Measurements from ENCODE around the gene IL12B. TPM values are rescaled to one million over a fixed set of nuclear protein-coding genes. Genes with fewer than 3 reads are reported as not detected.
A peak's percentile ranks its signal among the peaks of the same experiment; 100 is the strongest.

IL12B gene
- total RNA-seq, 1 experiment from 2014 or later: not detected

DNA sequence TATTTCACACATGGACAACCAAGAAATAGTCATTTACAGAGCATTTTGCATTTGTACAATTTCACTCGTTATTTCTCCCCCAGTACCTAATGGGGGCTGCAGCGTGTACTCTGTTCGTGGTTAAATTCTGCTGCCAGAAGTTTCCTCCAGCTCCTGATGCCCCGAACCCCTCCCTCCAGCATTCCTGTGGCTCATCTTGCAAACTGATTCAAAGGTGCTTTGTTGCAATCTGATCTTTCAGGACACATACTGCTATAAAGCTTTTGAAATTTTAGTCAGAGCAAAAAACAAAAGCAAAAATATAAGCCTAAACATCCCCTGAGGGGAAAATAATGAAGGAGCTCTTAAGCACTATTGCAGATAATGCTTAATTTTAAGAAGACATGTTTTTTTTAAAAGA lies 39.5 kb downstream of the IL12B start:
- Histone ChIP-seq H3K9me3 (ENCODE audit: control insufficient read depth, insufficient read depth, low read depth, low read length) (no peaks in the 10 kb centered on the region), H3K4me1 (ENCODE audit: control insufficient read depth, insufficient read depth, low read length) (no peaks in the 10 kb centered on the region), H3K36me3 (ENCODE audit: control insufficient read depth, insufficient read depth, low read length) (peaks cover 2% of the 10 kb centered on the region; the same call in 1 of the 2 replicates), H3K4me3 (ENCODE audit: low read depth in 2 of 2, low read length in 2 of 2) (no peak overlapping the region), H3K27me3 (ENCODE audit: control insufficient read depth, insufficient read depth, low read length) (no peaks in the 10 kb centered on the region), H3K27ac (ENCODE audit: low read length) (no peak overlapping the region)
- intact Hi-C loops (cut with micrococcal nuclease; ENCODE audit: unreplicated experiment) (no loop called here), in situ Hi-C loops (cut with HindIII; ENCODE audit: low pct_unique_long_range_greater_than_20kb, low sequenced_read_pairs) (no loop called here)
- ChIA-PET CTCF (no interaction called here), POLR2A (no interaction called here)
- ATAC-seq: no peak
- BruUV-seq (replicated peaks): no TSS peak
- DNase-seq (ENCODE audit: low read depth, low spot score): no peak
- TF ChIP-seq, protein P1, sequence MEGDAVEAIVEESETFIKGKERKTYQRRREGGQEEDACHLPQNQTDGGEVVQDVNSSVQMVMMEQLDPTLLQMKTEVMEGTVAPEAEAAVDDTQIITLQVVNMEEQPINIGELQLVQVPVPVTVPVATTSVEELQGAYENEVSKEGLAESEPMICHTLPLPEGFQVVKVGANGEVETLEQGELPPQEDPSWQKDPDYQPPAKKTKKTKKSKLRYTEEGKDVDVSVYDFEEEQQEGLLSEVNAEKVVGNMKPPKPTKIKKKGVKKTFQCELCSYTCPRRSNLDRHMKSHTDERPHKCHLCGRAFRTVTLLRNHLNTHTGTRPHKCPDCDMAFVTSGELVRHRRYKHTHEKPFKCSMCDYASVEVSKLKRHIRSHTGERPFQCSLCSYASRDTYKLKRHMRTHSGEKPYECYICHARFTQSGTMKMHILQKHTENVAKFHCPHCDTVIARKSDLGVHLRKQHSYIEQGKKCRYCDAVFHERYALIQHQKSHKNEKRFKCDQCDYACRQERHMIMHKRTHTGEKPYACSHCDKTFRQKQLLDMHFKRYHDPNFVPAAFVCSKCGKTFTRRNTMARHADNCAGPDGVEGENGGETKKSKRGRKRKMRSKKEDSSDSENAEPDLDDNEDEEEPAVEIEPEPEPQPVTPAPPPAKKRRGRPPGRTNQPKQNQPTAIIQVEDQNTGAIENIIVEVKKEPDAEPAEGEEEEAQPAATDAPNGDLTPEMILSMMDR (IDR thresholded peaks at IDR 0.05): no peak
- no peak for TF ChIP-seq TCF7L2 (IDR thresholded peaks at IDR 0.05; ENCODE audit: low read depth, low read length)
- TF ChIP-seq, protein P2, sequence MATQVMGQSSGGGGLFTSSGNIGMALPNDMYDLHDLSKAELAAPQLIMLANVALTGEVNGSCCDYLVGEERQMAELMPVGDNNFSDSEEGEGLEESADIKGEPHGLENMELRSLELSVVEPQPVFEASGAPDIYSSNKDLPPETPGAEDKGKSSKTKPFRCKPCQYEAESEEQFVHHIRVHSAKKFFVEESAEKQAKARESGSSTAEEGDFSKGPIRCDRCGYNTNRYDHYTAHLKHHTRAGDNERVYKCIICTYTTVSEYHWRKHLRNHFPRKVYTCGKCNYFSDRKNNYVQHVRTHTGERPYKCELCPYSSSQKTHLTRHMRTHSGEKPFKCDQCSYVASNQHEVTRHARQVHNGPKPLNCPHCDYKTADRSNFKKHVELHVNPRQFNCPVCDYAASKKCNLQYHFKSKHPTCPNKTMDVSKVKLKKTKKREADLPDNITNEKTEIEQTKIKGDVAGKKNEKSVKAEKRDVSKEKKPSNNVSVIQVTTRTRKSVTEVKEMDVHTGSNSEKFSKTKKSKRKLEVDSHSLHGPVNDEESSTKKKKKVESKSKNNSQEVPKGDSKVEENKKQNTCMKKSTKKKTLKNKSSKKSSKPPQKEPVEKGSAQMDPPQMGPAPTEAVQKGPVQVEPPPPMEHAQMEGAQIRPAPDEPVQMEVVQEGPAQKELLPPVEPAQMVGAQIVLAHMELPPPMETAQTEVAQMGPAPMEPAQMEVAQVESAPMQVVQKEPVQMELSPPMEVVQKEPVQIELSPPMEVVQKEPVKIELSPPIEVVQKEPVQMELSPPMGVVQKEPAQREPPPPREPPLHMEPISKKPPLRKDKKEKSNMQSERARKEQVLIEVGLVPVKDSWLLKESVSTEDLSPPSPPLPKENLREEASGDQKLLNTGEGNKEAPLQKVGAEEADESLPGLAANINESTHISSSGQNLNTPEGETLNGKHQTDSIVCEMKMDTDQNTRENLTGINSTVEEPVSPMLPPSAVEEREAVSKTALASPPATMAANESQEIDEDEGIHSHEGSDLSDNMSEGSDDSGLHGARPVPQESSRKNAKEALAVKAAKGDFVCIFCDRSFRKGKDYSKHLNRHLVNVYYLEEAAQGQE (IDR thresholded peaks at IDR 0.05; ENCODE audit: insufficient read depth in 1 of 2, low read depth in 2 of 2, low read length in 1 of 2): no peak
- TF ChIP-seq POLR2AphosphoS5 (IDR thresholded peaks at IDR 0.05; ENCODE audit: low read depth, low read length): no peak
- no peak for TF ChIP-seq SIN3A (IDR thresholded peaks at IDR 0.05; ENCODE audit: borderline replicate concordance, insufficient read depth, low read depth, low read length)

DNA sequence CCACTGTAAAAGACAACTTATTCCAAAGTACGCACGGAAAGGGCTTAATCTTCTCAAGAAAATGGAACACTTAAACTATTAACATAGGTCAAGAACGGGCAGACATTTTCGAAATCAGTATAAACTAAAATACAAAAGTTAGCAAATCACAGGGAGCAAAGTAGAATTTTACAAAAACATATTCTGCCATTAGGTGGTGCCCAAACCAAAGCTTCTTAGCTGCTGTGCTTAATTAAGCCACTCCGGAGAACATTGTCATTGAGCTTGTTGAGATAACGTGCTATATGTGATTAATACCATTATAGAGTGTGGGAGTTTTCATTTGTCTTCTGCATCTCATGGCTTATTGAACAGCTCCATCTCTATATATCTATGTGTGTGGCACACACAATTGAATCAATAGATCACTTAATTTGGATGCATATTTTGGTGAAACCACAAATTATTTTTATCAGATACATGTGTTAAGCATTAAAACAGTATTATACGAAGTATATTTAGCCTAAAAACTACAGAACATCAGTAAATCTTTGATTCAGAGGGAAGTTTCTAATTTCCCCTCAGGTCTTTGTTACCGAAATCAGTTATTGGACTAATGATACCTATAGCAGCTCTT lies 43.8 kb downstream of the IL12B start:
- Histone ChIP-seq H3K27me3 (ENCODE audit: control insufficient read depth, insufficient read depth, low read length) (no peaks in the 10 kb centered on the region), H3K4me3 (ENCODE audit: low read depth in 2 of 2, low read length in 2 of 2) (no peak overlapping the region), H3K27ac (ENCODE audit: low read length) (no peak overlapping the region), H3K36me3 (ENCODE audit: control insufficient read depth, insufficient read depth, low read length) (peaks cover 22% of the 10 kb centered on the region), H3K4me1 (ENCODE audit: control insufficient read depth, insufficient read depth, low read length) (no peaks in the 10 kb centered on the region), H3K9me3 (ENCODE audit: control insufficient read depth, insufficient read depth, low read depth, low read length) (no peaks in the 10 kb centered on the region)
- in situ Hi-C loops (cut with HindIII; ENCODE audit: low pct_unique_long_range_greater_than_20kb, low sequenced_read_pairs) (no loop called here), intact Hi-C loops (cut with micrococcal nuclease; ENCODE audit: unreplicated experiment) (no loop called here)
- DNase-seq (ENCODE audit: low read depth, low spot score): no peak
- POLR2A ChIA-PET: no interaction called here
- CTCF ChIA-PET: interaction anchor here (0.6 to 1.9 kb wide), 3 partner anchors 30 to 902 kb away, joined by 4 to 10 read pairs (median 10); no protein-coding TSS in a partner anchor
- TF ChIP-seq TCF7L2 (IDR thresholded peaks at IDR 0.05; ENCODE audit: low read depth, low read length) (no peak), SIN3A (IDR thresholded peaks at IDR 0.05; ENCODE audit: borderline replicate concordance, insufficient read depth, low read depth, low read length) (no peak)
- TF ChIP-seq, protein P2 (IDR thresholded peaks at IDR 0.05; ENCODE audit: insufficient read depth in 1 of 2, low read depth in 2 of 2, low read length in 1 of 2): no peak
- TF ChIP-seq, protein P1 (IDR thresholded peaks at IDR 0.05): peak; percentile 41; the same call in 1 of the 2 replicates
- BruUV-seq (replicated peaks): no TSS peak
- peak; percentile 45; the same call in 1 of the 2 replicates for ATAC-seq

Data from Panc1 (cell line).